HepG2 (cell line): ENCODE measurements around the gene DPCD. TPM values are rescaled to one million over a fixed set of nuclear protein-coding genes. Genes with fewer than 3 reads are reported as not detected.

Experiments used
- EHMT2 ChIP-seq: fragments of 200-600 bp; sonication (generic); IDR thresholded peaks from 2 replicates; pipeline ENCODE4 v1.7.0; 2017; ENCODE audit warnings: antibody characterized with exemption, low read depth, low read length, borderline replicate concordance
- ERF ChIP-seq: IDR thresholded peaks from 2 replicates; pipeline ENCODE4 v1.6.1; 2018; ENCODE audit warnings: missing biosample characterization, missing genetic modification reagents
- FOXK1 ChIP-seq: sonication (generic); formaldehyde crosslinking; IDR thresholded peaks from 2 replicates; pipeline ENCODE4 v1.4.0; 2020; ENCODE audit warnings: low read depth, missing genetic modification reagents, borderline replicate concordance
- GABPA ChIP-seq, 2 experiments: IDR thresholded peaks; 2 replicates each; pipeline ENCODE4 v1.6.1; 2011 to 2016; ENCODE audit warnings: low read depth in 2 of 2, low read length in 1 of 2, missing biosample characterization in 1 of 2, missing genetic modification characterization in 1 of 2
- HNRNPLL ChIP-seq: fragments of 200-400 bp; formaldehyde crosslinking; IDR thresholded peaks from 2 replicates; pipeline ENCODE4 v1.6.1; 2017; ENCODE audit warnings: mild to moderate bottlenecking, low read depth, low read length; ENCODE audit not compliant: poor library complexity, severe bottlenecking
- ISX ChIP-seq: sonication (generic); formaldehyde crosslinking; conservative IDR thresholded peaks from 2 replicates; pipeline ENCODE4 v1.5.0; 2020; ENCODE audit warnings: missing genetic modification reagents
- PPARG ChIP-seq: conservative IDR thresholded peaks from 2 replicates; pipeline ENCODE4 v1.6.1; 2016; ENCODE audit warnings: missing biosample characterization, missing genetic modification reagents
- PRDM10 ChIP-seq: sonication (generic); formaldehyde crosslinking; IDR thresholded peaks from 2 replicates; pipeline ENCODE4 v1.4.0; 2020; ENCODE audit warnings: low read depth, missing genetic modification reagents
- RBM22 ChIP-seq: fragments of 200-400 bp; formaldehyde crosslinking; optimal IDR thresholded peaks from 2 replicates; pipeline ENCODE3; 2017; ENCODE audit warnings: mild to moderate bottlenecking, low read length, moderate library complexity
- REL ChIP-seq: sonication (generic); formaldehyde crosslinking; conservative IDR thresholded peaks from 2 replicates; pipeline ENCODE4 v1.8.0; 2022; ENCODE audit warnings: mild to moderate bottlenecking, missing genetic modification reagents, moderate library complexity
- RFX5 ChIP-seq: IDR thresholded peaks from 2 replicates; pipeline ENCODE4 v1.6.1; 2011; ENCODE audit warnings: low read depth, low read length, improper control_type of control experiment
- ZFY ChIP-seq: sonication (generic); formaldehyde crosslinking; IDR thresholded peaks from 2 replicates; pipeline ENCODE4 v1.4.0; 2020; ENCODE audit warnings: missing genetic modification reagents
- ZNF256 ChIP-seq: sonication (generic); formaldehyde crosslinking; conservative IDR thresholded peaks from 2 replicates; pipeline ENCODE4 v1.4.0; 2020; ENCODE audit warnings: missing genetic modification reagents
- ZNF512B ChIP-seq: sonication (generic); formaldehyde crosslinking; IDR thresholded peaks from 2 replicates; pipeline ENCODE4 v1.5.1; 2020; ENCODE audit warnings: missing genetic modification reagents, mild to moderate bottlenecking, borderline replicate concordance
- ZNF569 ChIP-seq: sonication (generic); formaldehyde crosslinking; IDR thresholded peaks from 2 replicates; pipeline ENCODE4 v1.5.0; 2020; ENCODE audit warnings: mild to moderate bottlenecking, missing genetic modification reagents, moderate library complexity, borderline replicate concordance
- ZNF629 ChIP-seq: sonication (generic); formaldehyde crosslinking; conservative IDR thresholded peaks from 2 replicates; pipeline ENCODE4 v1.5.0; 2020; ENCODE audit warnings: missing genetic modification reagents
- ZNF678 ChIP-seq: sonication (generic); formaldehyde crosslinking; IDR thresholded peaks from 2 replicates; pipeline ENCODE4 v1.4.0; 2020; ENCODE audit warnings: mild to moderate bottlenecking, missing genetic modification reagents
- ZNF891 ChIP-seq: sonication (generic); formaldehyde crosslinking; IDR thresholded peaks from 2 replicates; pipeline ENCODE4 v1.5.0; 2020; ENCODE audit warnings: mild to moderate bottlenecking, missing genetic modification reagents
- polyA plus RNA-seq, 8 experiments: library from polyadenylated mRNA; depleted of rRNA in 3 of 8; stranded (reverse) in 7 of 8; unstranded in 1 of 8; fragments of >200 nt; fragmentation: Illumina TruSeq in 4 of 8; extraction: Trizol in 4 of 8; gene quantifications; 2 replicates each; pipeline versions ENCODE4 v1.2.1 to v1.2.3, GENCODE V29; 2011 to 2016; ENCODE audit warnings: low read depth in 4 of 8, missing spikeins in 1 of 8, mixed read lengths in 1 of 8; ENCODE audit not compliant: insufficient read depth in 1 of 8
- total RNA-seq, 5 experiments: library from RNA; depleted of rRNA; stranded (reverse); fragments of >200 nt; fragmentation: Illumina TruSeq; extraction: Trizol; gene quantifications; 2 replicates each; pipeline ENCODE4 v1.2.3, GENCODE V29; 2016; ENCODE audit warnings: low read depth in 1 of 5
- TF ChIP-seq, protein P1 (sequence below): sonication (generic); formaldehyde crosslinking; IDR thresholded peaks from 2 replicates; pipeline ENCODE4 v1.4.0; 2020; ENCODE audit warnings: missing genetic modification reagents
- TF ChIP-seq, protein P2 (sequence below): sonication (generic); formaldehyde crosslinking; IDR thresholded peaks from 2 replicates; pipeline ENCODE4 v1.8.1; 2023; ENCODE audit warnings: missing genetic modification reagents, inconsistent platforms, borderline replicate concordance

The DPCD gene
- total and polyA plus RNA-seq, 2 of the 13 experiments (the other 11 are each of a cell fraction or from before 2014, with no cell fraction given) = 25.2 to 27.0 TPM

DNA sequence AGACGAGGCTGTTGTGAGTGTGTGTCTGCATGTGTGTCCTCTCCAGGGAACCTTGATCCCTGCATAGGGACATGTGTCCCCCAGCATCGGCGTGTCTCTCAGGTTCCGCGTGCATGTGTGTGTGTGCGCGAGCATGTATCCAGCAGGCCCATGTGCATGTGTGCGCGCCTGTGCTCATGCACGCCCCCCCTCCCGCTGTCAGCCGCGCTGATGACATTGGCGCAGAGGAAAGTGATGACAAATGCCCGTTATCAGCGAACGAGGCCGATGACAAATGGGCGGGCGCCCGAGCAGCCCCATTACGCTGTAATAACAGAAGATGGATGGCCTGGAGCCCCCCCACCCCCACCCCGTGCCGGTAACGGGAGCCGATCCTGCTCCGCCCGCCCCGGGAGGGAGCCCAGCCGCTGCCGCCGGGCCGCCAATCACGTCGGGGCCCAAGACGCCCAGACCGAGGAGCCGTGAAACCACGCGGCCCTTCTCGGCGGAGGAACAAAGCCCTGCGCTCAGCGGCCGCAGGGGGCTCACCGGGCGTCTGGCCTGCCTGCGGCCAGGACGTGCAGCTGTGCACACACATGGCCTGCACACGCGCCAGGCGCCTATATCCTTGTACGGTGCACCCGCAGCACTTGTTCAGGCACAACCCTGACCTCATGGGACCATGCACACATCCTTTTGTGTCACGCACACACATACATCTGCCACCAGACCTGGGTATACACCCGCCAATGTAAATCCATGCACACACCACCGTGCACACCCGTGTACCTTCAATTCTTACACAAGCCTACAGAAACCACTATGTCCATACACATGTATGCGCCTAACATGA is 21.6 kb upstream of the DPCD start (continued):
- TF ChIP-seq PRDM10 (CRISPR knock-in tag) (no peak), RBM22 (no peak), GABPA (IDR thresholded peaks at IDR 0.05; ENCODE audit: low read depth, low read length) (no peak), GABPA (CRISPR knock-in tag; IDR thresholded peaks at IDR 0.05; ENCODE audit: low read depth) (no peak), EHMT2 (no peak), REL (CRISPR knock-in tag) (0 out of 2 replicates have a peak, but pooled peaks have one; percentile 24), ZNF512B (CRISPR knock-in tag) (no peak), ISX (CRISPR knock-in tag) (no peak), PPARG (CRISPR knock-in tag) (no peak), ZNF678 (no peak), ERF (CRISPR knock-in tag) (no peak), HNRNPLL (peak; percentile 52), ZNF569 (CRISPR knock-in tag) (no peak), FOXK1 (CRISPR knock-in tag) (no peak), ZNF629 (CRISPR knock-in tag) (no peak), ZNF891 (CRISPR knock-in tag) (no peak), ZNF256 (CRISPR knock-in tag) (no peak), ZFY (CRISPR knock-in tag) (peak; percentile 37; the same call in 1 of the 2 replicates), RFX5 (no peak)
- TF ChIP-seq, protein P1, sequence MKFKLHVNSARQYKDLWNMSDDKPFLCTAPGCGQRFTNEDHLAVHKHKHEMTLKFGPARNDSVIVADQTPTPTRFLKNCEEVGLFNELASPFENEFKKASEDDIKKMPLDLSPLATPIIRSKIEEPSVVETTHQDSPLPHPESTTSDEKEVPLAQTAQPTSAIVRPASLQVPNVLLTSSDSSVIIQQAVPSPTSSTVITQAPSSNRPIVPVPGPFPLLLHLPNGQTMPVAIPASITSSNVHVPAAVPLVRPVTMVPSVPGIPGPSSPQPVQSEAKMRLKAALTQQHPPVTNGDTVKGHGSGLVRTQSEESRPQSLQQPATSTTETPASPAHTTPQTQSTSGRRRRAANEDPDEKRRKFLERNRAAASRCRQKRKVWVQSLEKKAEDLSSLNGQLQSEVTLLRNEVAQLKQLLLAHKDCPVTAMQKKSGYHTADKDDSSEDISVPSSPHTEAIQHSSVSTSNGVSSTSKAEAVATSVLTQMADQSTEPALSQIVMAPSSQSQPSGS = no peak
- TF ChIP-seq, protein P2, sequence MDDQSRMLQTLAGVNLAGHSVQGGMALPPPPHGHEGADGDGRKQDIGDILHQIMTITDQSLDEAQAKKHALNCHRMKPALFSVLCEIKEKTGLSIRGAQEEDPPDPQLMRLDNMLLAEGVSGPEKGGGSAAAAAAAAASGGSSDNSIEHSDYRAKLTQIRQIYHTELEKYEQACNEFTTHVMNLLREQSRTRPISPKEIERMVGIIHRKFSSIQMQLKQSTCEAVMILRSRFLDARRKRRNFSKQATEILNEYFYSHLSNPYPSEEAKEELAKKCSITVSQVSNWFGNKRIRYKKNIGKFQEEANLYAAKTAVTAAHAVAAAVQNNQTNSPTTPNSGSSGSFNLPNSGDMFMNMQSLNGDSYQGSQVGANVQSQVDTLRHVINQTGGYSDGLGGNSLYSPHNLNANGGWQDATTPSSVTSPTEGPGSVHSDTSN (CRISPR knock-in tag) = no peak
